SK-N-SH treated with all-trans-retinoic acid at 6 μM for 48 hours (cell line): Measurements from ENCODE around the gene CA11.

ENCODE experiments used
- ATAC-seq: fragments of 200-7000 bp; cut with Tn5 transposase; 3 replicates; pipeline ENCODE4 v1.9.1; 2020; ENCODE audit warnings: mild to moderate bottlenecking, moderate library complexity
- BACH2 ChIP-seq: fragments of 250-450 bp; sonication (Bioruptor Pico); IDR thresholded peaks from 2 replicates; pipeline ENCODE4 v1.9.0; 2021; ENCODE audit warnings: mild to moderate bottlenecking, borderline replicate concordance
- CSDC2 ChIP-seq: fragments of 250-450 bp; sonication (Bioruptor Pico); IDR thresholded peaks from 2 replicates; pipeline ENCODE4 v1.5.0; 2020; ENCODE audit warnings: mild to moderate bottlenecking, moderate library complexity
- GLIS3 ChIP-seq: fragments of 250-450 bp; sonication (Bioruptor Pico); IDR thresholded peaks from 2 replicates; pipeline ENCODE4 v1.5.0; 2020; ENCODE audit warnings: mild to moderate bottlenecking, moderate library complexity
- ISL1 ChIP-seq: fragments of 250-450 bp; sonication (Bioruptor Pico); IDR thresholded peaks from 2 replicates; pipeline ENCODE4 v2.1.2; 2022; ENCODE audit warnings: mild to moderate bottlenecking, moderate library complexity
- OSR1 ChIP-seq: fragments of 250-450 bp; sonication (Bioruptor Pico); IDR thresholded peaks from 2 replicates; pipeline ENCODE4 v1.8.0; 2022; ENCODE audit warnings: moderate library complexity, mild to moderate bottlenecking, inconsistent platforms
- PPARA ChIP-seq: fragments of 250-450 bp; sonication (Bioruptor Pico); IDR thresholded peaks from 2 replicates; pipeline ENCODE4 v1.5.0; 2020; ENCODE audit warnings: mild to moderate bottlenecking, borderline replicate concordance
- RARB ChIP-seq: fragments of 250-450 bp; sonication (Bioruptor Pico); IDR thresholded peaks from 2 replicates; pipeline ENCODE4 v1.8.0; 2021; ENCODE audit warnings: mild to moderate bottlenecking, moderate library complexity
- SNAI2 ChIP-seq: fragments of 250-450 bp; sonication (Bioruptor Pico); IDR thresholded peaks from 2 replicates; pipeline ENCODE4 v1.5.0; 2020; ENCODE audit warnings: mild to moderate bottlenecking, moderate library complexity
- TCF4 ChIP-seq: fragments of 250-450 bp; sonication (Bioruptor Pico); IDR thresholded peaks from 2 replicates; pipeline ENCODE4 v1.8.0; 2021; ENCODE audit warnings: mild to moderate bottlenecking, moderate library complexity, borderline replicate concordance
- TOX ChIP-seq: fragments of 250-450 bp; sonication (Bioruptor Pico); IDR thresholded peaks from 2 replicates; pipeline ENCODE4 v1.8.0; 2021; ENCODE audit warnings: mild to moderate bottlenecking, moderate library complexity, borderline replicate concordance
- ZFP3 ChIP-seq: fragments of 250-450 bp; sonication (Bioruptor Pico); IDR thresholded peaks from 2 replicates; pipeline ENCODE4 v1.5.0; 2020; ENCODE audit warnings: mild to moderate bottlenecking, moderate library complexity
- ZFP30 ChIP-seq: fragments of 450-650 bp; formaldehyde crosslinking; IDR thresholded peaks from 2 replicates; pipeline ENCODE4 v1.5.0; 2022; ENCODE audit warnings: mild to moderate bottlenecking, moderate library complexity
- ZNF565 ChIP-seq: fragments of 450-650 bp; formaldehyde crosslinking; conservative IDR thresholded peaks from 2 replicates; pipeline ENCODE4 v1.5.0; 2020; ENCODE audit warnings: low read depth, mild to moderate bottlenecking, moderate library complexity
- ZNF70 ChIP-seq: fragments of 450-650 bp; formaldehyde crosslinking; IDR thresholded peaks from 2 replicates; pipeline ENCODE4 v1.5.0; 2020; ENCODE audit warnings: mild to moderate bottlenecking, moderate library complexity
- ZNF8 ChIP-seq: fragments of 450-650 bp; formaldehyde crosslinking; IDR thresholded peaks from 2 replicates; pipeline ENCODE4 v1.5.0; 2020; ENCODE audit warnings: mild to moderate bottlenecking, moderate library complexity
- TF ChIP-seq, protein P1 (sequence below): fragments of 250-450 bp; sonication (Bioruptor Pico); IDR thresholded peaks from 2 replicates; pipeline ENCODE4 v1.8.0; 2020; ENCODE audit warnings: mild to moderate bottlenecking, moderate library complexity, borderline replicate concordance
- TF ChIP-seq, protein P2 (sequence below): fragments of 250-450 bp; sonication (Bioruptor Pico); IDR thresholded peaks from 2 replicates; pipeline ENCODE4 v1.5.1; 2020; ENCODE audit warnings: low read depth, mild to moderate bottlenecking, moderate library complexity
- TF ChIP-seq, protein P3 (sequence below): fragments of 250-450 bp; sonication (Bioruptor Pico); IDR thresholded peaks from 2 replicates; pipeline ENCODE4 v1.8.0; 2021; ENCODE audit warnings: low read depth, mild to moderate bottlenecking, moderate library complexity, borderline replicate concordance
- TF ChIP-seq, protein P4 (sequence below): fragments of 250-450 bp; sonication (Bioruptor Pico); IDR thresholded peaks from 2 replicates; pipeline ENCODE4 v1.5.0; 2020; ENCODE audit warnings: mild to moderate bottlenecking, moderate library complexity
- TF ChIP-seq, protein P5 (sequence below): fragments of 250-450 bp; sonication (Bioruptor Pico); IDR thresholded peaks from 2 replicates; pipeline ENCODE4 v1.5.1; 2021; ENCODE audit warnings: mild to moderate bottlenecking, moderate library complexity

Gene CA11

GRCh38 chr19:48596237-48596636 lies 49.8 kb downstream of the CA11 start:
- no peak for ATAC-seq
- no peak for TF ChIP-seq ZNF8 (CRISPR knock-in tag)
- TF ChIP-seq ZFP3 (CRISPR knock-in tag): no peak
- TF ChIP-seq, protein P1, sequence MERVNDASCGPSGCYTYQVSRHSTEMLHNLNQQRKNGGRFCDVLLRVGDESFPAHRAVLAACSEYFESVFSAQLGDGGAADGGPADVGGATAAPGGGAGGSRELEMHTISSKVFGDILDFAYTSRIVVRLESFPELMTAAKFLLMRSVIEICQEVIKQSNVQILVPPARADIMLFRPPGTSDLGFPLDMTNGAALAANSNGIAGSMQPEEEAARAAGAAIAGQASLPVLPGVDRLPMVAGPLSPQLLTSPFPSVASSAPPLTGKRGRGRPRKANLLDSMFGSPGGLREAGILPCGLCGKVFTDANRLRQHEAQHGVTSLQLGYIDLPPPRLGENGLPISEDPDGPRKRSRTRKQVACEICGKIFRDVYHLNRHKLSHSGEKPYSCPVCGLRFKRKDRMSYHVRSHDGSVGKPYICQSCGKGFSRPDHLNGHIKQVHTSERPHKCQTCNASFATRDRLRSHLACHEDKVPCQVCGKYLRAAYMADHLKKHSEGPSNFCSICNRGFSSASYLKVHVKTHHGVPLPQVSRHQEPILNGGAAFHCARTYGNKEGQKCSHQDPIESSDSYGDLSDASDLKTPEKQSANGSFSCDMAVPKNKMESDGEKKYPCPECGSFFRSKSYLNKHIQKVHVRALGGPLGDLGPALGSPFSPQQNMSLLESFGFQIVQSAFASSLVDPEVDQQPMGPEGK (CRISPR knock-in tag): no peak
- no peak for TF ChIP-seq PPARA (CRISPR knock-in tag)
- no peak for TF ChIP-seq TCF4 (CRISPR knock-in tag)
- TF ChIP-seq GLIS3 (CRISPR knock-in tag): no peak
- no peak for TF ChIP-seq TOX (CRISPR knock-in tag)
- no peak for TF ChIP-seq BACH2 (CRISPR knock-in tag)
- no peak for TF ChIP-seq ZNF70 (CRISPR knock-in tag)

- no peak for ATAC-seq
- no peak for TF ChIP-seq GLIS3 (CRISPR knock-in tag)
- no peak for TF ChIP-seq ZFP30 (CRISPR knock-in tag)
- TF ChIP-seq ISL1: no peak
- TF ChIP-seq, protein P2, sequence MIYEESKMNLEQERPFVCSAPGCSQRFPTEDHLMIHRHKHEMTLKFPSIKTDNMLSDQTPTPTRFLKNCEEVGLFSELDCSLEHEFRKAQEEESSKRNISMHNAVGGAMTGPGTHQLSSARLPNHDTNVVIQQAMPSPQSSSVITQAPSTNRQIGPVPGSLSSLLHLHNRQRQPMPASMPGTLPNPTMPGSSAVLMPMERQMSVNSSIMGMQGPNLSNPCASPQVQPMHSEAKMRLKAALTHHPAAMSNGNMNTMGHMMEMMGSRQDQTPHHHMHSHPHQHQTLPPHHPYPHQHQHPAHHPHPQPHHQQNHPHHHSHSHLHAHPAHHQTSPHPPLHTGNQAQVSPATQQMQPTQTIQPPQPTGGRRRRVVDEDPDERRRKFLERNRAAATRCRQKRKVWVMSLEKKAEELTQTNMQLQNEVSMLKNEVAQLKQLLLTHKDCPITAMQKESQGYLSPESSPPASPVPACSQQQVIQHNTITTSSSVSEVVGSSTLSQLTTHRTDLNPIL: no peak
- no peak for TF ChIP-seq SNAI2 (CRISPR knock-in tag)
- TF ChIP-seq TCF4 (CRISPR knock-in tag): no peak
- TF ChIP-seq, protein P3, sequence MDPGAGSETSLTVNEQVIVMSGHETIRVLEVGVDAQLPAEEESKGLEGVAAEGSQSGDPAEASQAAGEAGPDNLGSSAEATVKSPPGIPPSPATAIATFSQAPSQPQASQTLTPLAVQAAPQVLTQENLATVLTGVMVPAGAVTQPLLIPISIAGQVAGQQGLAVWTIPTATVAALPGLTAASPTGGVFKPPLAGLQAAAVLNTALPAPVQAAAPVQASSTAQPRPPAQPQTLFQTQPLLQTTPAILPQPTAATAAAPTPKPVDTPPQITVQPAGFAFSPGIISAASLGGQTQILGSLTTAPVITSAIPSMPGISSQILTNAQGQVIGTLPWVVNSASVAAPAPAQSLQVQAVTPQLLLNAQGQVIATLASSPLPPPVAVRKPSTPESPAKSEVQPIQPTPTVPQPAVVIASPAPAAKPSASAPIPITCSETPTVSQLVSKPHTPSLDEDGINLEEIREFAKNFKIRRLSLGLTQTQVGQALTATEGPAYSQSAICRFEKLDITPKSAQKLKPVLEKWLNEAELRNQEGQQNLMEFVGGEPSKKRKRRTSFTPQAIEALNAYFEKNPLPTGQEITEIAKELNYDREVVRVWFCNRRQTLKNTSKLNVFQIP (CRISPR knock-in tag): no peak
- no peak for TF ChIP-seq PPARA (CRISPR knock-in tag)
- TF ChIP-seq, protein P4, sequence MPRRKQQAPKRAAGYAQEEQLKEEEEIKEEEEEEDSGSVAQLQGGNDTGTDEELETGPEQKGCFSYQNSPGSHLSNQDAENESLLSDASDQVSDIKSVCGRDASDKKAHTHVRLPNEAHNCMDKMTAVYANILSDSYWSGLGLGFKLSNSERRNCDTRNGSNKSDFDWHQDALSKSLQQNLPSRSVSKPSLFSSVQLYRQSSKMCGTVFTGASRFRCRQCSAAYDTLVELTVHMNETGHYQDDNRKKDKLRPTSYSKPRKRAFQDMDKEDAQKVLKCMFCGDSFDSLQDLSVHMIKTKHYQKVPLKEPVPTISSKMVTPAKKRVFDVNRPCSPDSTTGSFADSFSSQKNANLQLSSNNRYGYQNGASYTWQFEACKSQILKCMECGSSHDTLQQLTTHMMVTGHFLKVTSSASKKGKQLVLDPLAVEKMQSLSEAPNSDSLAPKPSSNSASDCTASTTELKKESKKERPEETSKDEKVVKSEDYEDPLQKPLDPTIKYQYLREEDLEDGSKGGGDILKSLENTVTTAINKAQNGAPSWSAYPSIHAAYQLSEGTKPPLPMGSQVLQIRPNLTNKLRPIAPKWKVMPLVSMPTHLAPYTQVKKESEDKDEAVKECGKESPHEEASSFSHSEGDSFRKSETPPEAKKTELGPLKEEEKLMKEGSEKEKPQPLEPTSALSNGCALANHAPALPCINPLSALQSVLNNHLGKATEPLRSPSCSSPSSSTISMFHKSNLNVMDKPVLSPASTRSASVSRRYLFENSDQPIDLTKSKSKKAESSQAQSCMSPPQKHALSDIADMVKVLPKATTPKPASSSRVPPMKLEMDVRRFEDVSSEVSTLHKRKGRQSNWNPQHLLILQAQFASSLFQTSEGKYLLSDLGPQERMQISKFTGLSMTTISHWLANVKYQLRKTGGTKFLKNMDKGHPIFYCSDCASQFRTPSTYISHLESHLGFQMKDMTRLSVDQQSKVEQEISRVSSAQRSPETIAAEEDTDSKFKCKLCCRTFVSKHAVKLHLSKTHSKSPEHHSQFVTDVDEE: no peak
- no peak for TF ChIP-seq RARB (CRISPR knock-in tag)
- no peak for TF ChIP-seq TOX (CRISPR knock-in tag)
- TF ChIP-seq ZNF8 (CRISPR knock-in tag): no peak
- no peak for TF ChIP-seq OSR1 (CRISPR knock-in tag)
- no peak for TF ChIP-seq CSDC2 (CRISPR knock-in tag)
- TF ChIP-seq ZNF565: no peak
- TF ChIP-seq BACH2 (CRISPR knock-in tag): no peak
- TF ChIP-seq, protein P5, sequence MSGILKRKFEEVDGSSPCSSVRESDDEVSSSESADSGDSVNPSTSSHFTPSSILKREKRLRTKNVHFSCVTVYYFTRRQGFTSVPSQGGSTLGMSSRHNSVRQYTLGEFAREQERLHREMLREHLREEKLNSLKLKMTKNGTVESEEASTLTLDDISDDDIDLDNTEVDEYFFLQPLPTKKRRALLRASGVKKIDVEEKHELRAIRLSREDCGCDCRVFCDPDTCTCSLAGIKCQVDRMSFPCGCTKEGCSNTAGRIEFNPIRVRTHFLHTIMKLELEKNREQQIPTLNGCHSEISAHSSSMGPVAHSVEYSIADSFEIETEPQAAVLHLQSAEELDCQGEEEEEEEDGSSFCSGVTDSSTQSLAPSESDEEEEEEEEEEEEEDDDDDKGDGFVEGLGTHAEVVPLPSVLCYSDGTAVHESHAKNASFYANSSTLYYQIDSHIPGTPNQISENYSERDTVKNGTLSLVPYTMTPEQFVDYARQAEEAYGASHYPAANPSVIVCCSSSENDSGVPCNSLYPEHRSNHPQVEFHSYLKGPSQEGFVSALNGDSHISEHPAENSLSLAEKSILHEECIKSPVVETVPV: no peak
- TF ChIP-seq, protein P1 (CRISPR knock-in tag): no peak
Measured at GRCh38 chr19:48595833-48596232, 50.2 kb downstream of the CA11 start.
